Mucosa of descending colon (tissue), 3 donors: ENCODE measurements around the gene BCAM. TPM values are rescaled to one million over a fixed set of nuclear protein-coding genes. Genes with fewer than 3 reads are reported as not detected.

ENCODE experiments used
- ATAC-seq: fragments of 200-7000 bp; cut with Tn5 transposase; one replicate; pipeline ENCODE4 v1.9.1; 2020; ENCODE audit warnings: mild to moderate bottlenecking, moderate library complexity
- DNase-seq, 3 donors: peaks; one replicate each; pipeline ENCODE4 v3.0.0-alpha.2; 2020
- H3K36me3 ChIP-seq: fragments of 200-600 bp; one replicate; pipeline ENCODE4 v1.8.0; 2021; ENCODE audit warnings: low read depth, mild to moderate bottlenecking
- H3K4me1 ChIP-seq: fragments of 200-600 bp; one replicate; pipeline ENCODE4 v1.8.0; 2021; ENCODE audit warnings: low read depth, mild to moderate bottlenecking
- H3K4me3 ChIP-seq: fragments of 200-600 bp; one replicate; pipeline ENCODE4 v1.8.0; 2021; ENCODE audit warnings: mild to moderate bottlenecking
- H3K9me3 ChIP-seq: fragments of 200-600 bp; one replicate; pipeline ENCODE4 v1.8.0; 2021; ENCODE audit warnings: mild to moderate bottlenecking
- intact Hi-C, 2 donors: fragments of 100-400 bp; cut with DNase I in 1 of 2; cut with micrococcal nuclease in 1 of 2; formaldehyde crosslinking; loops; one replicate each; pipeline versions ENCODE4 v1.11.0 to v1.11.1; 2022; cut with DNase I, micrococcal nuclease
- total RNA-seq, 3 donors: library from RNA; stranded (reverse); fragmentation: NEBNext Ultra II Directional in 2 of 3; extraction: Animal tissue kit (Norgen Biotek cat#: 25700) in 2 of 3; gene quantifications; one replicate each; pipeline versions ENCODE4 v1.2.1 to v1.2.4, GENCODE V29; 2021 to 2023
- TF ChIP-seq, protein P1 (sequence below): fragments of 200-600 bp; IDR thresholded peaks from one replicate; pipeline ENCODE4 v1.8.0; 2022; ENCODE audit warnings: antibody characterized with exemption, mild to moderate bottlenecking
- donor health status: DM: no; HTN: no; CAD: no; lungs with moderate emphysema.
- donor health status: DM: no; HTN: no; CAD: no.
- donor health status: DM: no; HTN: yes; CAD: no.

The BCAM gene
- total RNA-seq, 3 donors from 2014 or later: 16.3 to 25.1 (median 20.3) TPM

DNA sequence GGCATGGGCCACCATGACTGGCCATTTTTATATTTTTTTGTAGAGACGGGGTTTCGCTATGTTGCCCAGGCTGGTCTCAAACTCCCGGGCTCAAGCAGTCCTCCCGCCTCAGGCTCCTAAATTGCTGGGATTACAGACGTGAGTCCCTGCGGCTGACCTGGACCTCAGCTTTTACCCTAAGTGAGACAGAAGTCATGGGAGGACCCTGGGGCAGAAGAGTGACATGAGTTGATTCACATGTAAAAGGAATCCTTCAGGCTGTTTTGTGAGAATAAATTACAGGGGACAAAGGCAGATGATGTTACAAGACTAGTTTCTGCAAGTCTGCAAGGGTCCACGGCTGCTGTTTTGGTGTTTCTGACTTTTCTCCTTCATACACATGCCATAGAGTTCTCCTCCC, 2.6 kb upstream of the BCAM start:
- peaks cover 25% of the 10 kb centered on the region for H3K4me1 ChIP-seq
- H3K4me3 ChIP-seq: no peak overlapping the region
- ATAC-seq: no peak
- no peaks in the 10 kb centered on the region for H3K9me3 ChIP-seq
- no peaks in the 10 kb centered on the region for H3K36me3 ChIP-seq
- DNase-seq: no peak
- TF ChIP-seq, protein P1, sequence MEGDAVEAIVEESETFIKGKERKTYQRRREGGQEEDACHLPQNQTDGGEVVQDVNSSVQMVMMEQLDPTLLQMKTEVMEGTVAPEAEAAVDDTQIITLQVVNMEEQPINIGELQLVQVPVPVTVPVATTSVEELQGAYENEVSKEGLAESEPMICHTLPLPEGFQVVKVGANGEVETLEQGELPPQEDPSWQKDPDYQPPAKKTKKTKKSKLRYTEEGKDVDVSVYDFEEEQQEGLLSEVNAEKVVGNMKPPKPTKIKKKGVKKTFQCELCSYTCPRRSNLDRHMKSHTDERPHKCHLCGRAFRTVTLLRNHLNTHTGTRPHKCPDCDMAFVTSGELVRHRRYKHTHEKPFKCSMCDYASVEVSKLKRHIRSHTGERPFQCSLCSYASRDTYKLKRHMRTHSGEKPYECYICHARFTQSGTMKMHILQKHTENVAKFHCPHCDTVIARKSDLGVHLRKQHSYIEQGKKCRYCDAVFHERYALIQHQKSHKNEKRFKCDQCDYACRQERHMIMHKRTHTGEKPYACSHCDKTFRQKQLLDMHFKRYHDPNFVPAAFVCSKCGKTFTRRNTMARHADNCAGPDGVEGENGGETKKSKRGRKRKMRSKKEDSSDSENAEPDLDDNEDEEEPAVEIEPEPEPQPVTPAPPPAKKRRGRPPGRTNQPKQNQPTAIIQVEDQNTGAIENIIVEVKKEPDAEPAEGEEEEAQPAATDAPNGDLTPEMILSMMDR: no peak
- intact Hi-C loops: no loop called here

DNA sequence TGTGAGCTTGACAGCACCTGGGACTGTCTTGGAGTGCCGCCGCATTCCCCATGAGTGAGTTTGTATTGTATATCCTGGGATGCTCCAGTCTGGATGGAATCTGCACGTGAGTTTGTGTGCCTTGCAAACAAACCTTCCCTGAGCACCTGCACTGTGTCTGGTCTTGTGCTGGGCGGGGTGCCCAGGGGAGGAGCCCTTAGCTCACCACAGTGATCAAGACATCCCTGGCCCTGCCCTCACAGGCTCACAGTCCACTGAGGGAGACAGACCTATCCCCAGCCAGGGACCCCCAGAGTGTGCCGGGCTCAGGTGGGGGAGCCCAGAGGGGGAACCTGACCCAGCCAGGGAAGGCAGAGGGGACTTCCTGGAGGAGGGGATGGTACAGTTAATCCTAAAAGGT, 1.7 kb upstream of the BCAM start:
- intact Hi-C loops: no loop called here
- DNase-seq: peak; percentile 75 to 81 (median 77)
- peak; percentile 87 for ATAC-seq
- Histone ChIP-seq H3K4me1 (peaks cover 25% of the 10 kb centered on the region), H3K36me3 (no peaks in the 10 kb centered on the region), H3K4me3 (no peak overlapping the region), H3K9me3 (no peaks in the 10 kb centered on the region)
- TF ChIP-seq, protein P1: no peak

DNA sequence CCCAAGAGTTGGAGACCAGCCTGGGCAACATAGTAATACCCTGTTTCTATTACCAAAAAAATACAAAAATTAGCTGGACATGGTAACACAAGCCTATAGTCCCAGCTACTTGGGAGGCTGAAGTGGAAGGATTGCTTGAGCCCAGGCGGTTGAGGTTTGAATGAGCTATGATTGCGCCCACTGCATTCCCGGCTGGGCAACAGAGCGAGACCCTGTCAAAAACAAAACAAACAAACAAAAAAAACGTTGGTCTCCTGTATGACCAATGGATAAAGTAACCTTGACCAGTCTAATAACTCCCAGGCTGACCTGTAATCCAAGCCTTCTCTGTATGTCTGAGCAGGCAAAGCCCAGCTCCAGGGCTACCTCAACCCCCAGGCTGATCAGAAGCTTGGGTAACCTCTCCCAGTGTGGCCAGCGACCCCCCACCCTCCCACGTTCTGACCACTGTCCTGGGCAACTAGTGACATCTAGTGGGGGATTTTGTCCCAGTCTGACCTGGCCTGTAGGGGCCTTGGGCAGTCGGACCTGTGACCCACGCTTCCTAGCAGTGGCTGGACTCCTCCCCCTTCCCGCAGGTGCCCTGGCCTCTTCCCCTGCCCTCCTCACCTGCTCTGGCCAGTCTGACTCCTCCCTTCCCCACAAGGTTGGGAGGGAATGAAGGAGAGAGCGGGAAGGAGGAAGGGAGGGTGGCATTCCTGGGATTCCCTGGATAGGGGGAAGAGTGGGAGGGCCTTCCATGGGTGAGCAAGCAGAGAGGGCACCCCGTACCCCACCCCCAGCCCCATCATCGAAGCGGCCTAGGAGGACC, 1.0 kb upstream of the BCAM start:
- TF ChIP-seq, protein P1: no peak
- peak in 1 of 3 donors; percentile 48 for DNase-seq
- intact Hi-C loops: no loop called here
- Histone ChIP-seq H3K4me3 (no peak overlapping the region), H3K9me3 (no peaks in the 10 kb centered on the region), H3K36me3 (no peaks in the 10 kb centered on the region), H3K4me1 (peaks cover 25% of the 10 kb centered on the region)
- ATAC-seq: peak; percentile 49

DNA sequence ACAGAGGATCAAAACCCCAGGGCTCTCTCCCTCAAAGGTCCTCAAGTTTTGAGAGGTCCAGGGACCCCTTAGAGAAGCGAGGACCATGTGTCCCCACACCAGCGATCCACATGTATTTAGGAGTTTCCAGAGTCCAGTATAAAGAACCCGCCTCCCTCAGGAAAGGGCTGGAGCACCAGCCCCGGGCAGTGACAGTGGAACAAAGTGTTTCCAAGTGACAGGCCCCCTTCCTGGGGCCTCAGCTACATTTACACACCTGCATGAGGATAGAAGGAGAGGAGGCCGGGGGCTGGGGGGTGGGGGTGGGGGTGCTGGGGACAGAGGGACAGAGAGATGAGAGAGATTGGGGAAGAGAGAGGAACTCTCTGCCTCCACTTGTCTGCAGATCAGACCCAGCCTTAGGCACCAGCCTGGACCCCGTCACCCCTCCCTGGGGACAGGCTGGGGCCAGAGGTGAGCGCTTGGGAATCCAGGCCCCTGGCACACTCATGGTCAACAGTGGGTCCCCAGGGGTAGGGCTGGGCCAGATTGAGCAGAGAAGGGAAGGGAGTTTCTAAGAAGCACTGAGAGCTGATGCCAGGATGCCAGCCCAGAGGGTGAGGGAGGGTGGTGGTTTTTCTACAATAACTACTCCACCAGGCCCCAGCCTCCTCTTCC, 802 bp downstream of the BCAM start:
- DNase-seq (no peak), ATAC-seq (no peak)
- no peaks in the 10 kb centered on the region for H3K36me3 ChIP-seq
- intact Hi-C loops: no loop called here
- peaks cover 25% of the 10 kb centered on the region for H3K4me1 ChIP-seq
- TF ChIP-seq, protein P1: no peak
- no peak overlapping the region for H3K4me3 ChIP-seq
- H3K9me3 ChIP-seq: no peaks in the 10 kb centered on the region

DNA sequence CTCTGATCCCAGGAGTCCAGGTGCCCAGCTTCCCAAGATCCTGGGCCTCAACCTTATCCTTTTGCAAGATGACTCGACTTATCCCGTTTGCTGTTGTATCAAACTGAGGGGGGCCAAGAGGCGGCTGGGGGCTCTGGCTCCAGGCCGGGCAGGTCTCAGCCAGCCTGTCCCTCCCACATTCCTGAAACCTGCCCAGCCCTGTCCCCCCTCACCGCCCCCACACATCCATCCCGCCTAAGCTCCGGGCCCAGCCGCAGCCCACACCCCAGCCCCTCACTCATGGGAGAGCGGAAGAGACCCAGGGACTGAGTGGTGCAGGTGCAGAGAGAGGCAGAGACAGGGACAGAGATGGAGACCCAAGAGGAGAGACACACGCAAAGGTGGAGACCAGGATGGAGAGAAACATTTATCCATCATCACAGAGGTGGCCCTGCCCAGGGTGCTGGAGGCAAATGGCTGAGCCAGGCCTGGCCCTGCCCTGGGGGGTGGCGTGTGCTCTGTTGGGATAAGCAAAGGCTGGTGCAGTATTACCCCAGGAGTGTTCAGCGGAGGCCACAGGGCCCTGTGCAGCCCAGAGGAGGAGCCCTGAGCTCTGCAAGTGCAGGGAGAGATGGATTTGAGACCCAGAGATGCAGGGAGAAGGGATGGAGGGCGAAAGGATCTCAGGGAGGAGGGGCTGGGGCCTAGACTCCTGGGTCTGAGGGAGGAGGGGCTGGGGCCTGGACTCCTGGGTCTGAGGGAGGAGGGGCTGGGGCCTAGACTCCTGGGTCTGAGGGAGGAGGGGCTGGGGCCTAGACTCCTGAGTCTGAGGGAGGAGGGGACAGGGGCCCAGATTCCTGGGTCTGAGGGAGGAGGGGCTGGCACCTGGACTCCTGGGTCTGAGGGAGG, 1.6 kb downstream of the BCAM start:
- no peak for DNase-seq
- Histone ChIP-seq H3K4me1 (peaks cover 25% of the 10 kb centered on the region), H3K4me3 (no peak overlapping the region), H3K36me3 (no peaks in the 10 kb centered on the region), H3K9me3 (no peaks in the 10 kb centered on the region)
- intact Hi-C loops: no loop called here
- ATAC-seq: no peak
- TF ChIP-seq, protein P1: no peak
